Stimulated activated CD4-positive, alpha-beta T cell treated with anti-CD3 and anti-CD28 coated beads, Interleukin-2, amount 100 ng/mL, for 4 hours (primary cell): ENCODE data around the gene C12orf75.
"Not testable (repeated sequence)": the region's sequence is repeated elsewhere in the genome, so short reads cannot be mapped to it uniquely, and the experiment has no call there.

ENCODE experiments used
- DNase-seq: peaks from one replicate; pipeline ENCODE4 v3.0.0-alpha.2; 2020; ENCODE audit warnings: low read depth

The C12orf75 gene

DNA sequence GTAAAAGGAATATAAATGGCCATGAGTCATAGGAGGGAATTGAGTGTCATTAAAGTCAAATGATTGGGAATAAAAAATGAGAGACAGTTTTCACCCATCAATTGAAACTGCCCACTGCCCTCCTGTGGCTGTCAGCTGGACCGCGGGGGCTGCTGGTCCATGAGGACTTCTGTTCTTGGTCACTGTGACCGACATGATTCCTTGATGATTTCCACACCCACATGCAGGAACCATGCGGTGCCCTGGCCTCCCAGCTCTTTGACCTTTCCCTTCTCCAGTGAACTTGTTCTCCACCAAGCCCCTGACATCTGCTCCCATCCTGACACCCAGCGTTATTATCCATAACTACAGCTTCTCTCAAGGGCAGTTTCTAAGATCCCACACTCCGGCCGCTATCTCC lies 48.4 kb downstream of the C12orf75 start:
- DNase-seq = no peak

DNA sequence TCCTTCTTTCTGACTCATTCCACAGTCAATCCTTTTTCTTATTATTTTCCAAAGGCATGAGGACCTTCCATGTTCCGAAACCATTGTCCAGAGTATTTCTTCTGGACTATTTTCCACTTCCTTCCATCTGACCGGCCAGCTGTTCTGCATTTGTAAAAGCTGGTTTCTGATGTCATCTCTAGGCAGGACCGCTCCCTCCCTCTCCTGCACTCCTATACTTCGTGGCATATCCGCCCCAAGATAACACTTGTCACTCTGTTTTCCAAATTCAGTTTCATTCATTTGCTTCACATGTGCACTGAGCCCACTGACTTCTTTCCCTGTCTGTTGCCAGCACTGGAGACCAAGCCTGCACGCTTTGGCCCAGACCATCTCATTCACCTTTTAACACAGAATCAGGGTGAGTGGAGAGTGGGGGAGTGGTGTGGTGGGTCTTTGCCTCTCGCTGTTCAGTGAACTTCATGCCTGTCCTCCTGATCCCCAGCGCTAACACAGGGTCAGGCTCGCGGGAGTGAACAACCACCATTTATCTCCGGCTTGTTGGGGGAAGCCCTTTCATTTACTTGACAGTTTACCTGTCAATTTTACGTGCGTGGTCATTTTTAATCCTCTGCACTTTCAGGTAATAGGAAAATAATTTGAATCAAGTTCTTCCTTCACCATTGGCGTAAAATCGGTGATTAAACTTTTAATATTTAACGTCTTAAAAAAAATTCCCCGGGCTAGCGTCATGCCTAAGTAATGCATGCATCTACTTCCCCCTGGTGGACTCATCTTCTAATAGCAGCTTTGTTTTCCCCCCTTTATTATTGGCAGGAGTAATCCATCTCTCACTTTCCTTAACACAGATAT lies 52.5 kb downstream of the C12orf75 start:
- no peak for DNase-seq

DNA sequence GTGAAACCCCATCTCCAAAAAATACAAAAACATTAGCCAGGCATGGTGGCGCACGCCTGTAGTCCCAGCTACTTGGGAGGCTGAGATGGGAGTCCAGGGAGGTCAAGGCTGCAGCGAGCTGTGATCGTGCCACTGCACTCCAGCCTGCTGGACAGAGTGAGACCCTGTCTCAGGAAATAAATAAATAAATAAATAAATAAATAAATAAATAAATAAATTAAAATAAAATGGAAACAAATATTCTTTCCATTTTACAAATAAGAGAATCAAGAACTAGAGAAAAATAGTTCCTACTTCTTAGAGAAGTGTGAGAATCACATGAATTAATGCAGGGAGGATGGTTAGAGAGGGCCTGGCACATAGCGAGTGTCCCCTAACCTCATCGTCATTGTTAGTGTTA lies 53.7 kb downstream of the C12orf75 start:
- no peak for DNase-seq

DNA sequence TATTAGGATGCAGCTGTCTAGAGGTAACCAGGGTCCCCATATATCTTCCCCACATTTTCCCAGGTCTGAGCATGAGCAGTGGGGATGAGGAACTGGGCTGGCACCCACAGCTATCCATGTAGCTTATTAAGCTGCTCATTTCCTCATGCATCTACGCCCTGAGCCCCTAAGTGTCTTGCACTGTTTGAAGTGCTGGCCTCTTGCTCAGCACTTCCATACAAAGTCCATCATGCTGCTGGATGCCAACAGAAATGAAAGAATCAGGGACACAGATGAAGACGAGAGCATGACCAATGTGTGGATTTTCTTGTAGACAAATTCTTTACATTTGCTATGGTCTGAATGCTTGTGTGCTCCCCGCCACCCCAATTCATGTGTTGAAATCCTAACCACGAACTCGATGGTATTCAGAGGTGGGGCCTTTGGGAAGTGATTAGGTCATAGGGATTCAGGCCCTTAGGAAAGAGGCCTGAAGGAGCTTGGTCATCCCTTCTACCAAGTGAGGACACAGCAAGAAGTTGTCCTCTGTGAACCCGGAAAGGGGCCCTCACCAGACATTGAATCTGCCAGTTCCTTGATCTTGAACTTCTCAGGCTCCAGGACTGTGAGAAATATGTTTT lies 54.5 kb downstream of the C12orf75 start:
- DNase-seq = no peak

DNA sequence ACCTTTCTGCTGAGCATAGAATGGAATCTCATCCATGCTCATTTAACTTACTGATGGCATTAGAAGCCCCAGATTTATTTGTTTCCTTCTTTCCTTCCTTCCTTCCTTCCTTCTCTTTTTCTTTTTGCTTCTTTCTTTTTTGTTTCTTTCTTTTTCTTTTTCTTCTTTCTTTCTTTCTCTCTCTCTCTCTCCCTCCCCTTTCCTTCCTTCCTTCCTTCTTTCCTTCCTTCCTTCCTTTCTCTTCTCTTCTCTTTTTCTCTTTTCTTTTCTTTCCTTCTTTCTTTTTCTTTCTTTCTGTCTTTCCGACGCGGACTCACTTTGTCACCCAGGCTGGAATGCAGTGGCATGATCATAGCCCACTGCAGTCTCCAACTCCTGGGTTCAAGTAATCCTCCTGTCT lies 55.9 kb downstream of the C12orf75 start:
- no peak for DNase-seq

DNA sequence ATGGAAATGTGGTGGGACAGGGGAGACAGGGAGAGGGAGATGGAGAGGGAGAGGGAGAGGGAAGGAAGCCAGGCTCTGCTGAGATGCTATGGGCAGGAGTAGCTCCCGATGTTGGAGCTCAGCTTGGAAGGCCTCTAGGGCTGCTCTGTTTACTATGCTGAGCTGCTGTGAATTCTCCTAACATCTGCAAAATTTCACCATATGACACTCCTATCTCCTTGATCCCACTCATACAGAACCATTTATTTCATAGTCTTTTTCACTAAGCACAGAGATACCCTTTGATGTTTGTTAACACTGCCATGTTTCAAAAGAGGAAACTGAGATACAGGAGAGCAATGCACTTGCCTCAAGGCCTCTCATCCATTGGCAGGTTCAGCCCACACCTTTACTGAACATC lies 60.7 kb downstream of the C12orf75 start:
- DNase-seq = no peak

DNA sequence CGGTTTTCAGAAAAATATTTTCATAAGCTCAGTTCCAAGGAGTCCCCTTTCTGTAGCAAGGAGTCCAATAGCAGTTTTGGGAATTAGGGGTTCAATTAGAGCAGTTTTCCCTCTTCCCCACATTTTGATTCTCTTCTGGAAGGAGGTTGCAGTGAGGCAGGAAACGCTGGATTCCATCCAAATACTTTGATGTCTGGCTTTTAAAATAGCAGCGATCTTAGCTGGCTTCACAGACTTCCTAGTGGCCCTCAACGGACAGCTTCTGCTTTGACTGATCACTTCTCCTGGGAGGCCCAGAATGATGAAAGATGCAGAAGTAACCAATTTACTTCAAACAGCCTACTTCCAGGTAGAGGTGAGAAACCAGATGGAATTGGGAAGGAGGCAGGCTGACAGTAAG lies 63.1 kb downstream of the C12orf75 start:
- no peak for DNase-seq

DNA sequence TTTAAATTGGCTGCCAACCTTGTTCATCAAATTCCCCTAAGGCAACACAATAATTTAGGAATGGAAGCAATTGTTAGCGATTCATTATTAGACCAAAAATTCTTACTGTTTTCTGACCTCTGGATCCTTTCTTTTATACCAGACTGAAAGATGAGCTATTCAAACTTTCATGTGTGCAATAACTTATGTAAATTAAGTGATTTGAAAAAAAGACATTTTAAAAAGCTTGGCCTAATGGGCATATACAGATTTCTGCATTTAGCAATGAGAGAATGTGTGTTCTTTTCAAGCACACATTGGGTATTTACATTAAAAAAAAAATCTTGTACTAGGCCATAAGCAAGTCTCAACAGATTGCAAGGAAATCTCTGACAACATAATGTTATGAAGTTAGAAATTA lies 65.5 kb downstream of the C12orf75 start:
- DNase-seq = no peak

DNA sequence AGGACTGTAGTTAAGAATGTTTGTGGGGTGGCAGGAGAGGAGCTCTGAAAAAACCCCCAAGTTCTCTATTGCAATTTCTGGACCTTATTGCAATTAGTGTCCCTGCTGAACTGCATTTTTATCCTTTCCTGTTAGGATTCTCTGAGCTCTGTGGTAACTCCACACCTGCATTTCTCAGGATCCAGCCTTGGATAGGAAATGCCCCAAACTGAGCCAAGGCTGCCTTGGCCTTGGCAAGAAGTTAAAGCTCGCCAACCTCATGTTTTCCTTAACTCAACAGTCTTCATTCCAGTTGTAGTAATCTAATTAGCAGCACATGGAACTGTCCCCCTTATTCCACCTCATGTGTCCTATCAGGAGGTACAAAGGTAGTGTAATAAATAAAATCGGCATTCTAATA lies 66.5 kb downstream of the C12orf75 start:
- DNase-seq = no peak

DNA sequence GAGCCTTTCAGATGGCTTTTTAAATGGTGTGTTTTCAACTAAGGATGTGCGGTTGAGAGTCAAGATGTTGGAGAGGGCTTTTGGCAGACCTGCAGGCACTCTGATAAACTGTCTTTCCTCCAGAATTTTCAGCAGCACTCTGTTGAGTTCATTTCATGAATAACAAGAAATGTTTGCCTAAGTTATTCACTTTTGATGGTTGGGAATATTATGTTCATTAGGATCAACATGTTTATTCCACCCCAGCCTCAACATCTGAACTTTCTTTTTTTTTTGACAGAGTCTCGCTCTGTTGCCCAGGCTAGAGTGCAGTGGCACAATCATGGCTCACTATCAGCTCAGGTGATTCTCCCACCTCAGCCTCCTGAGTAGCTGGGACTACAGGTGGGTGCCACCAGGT lies 68.4 kb downstream of the C12orf75 start:
- no peak for DNase-seq

DNA sequence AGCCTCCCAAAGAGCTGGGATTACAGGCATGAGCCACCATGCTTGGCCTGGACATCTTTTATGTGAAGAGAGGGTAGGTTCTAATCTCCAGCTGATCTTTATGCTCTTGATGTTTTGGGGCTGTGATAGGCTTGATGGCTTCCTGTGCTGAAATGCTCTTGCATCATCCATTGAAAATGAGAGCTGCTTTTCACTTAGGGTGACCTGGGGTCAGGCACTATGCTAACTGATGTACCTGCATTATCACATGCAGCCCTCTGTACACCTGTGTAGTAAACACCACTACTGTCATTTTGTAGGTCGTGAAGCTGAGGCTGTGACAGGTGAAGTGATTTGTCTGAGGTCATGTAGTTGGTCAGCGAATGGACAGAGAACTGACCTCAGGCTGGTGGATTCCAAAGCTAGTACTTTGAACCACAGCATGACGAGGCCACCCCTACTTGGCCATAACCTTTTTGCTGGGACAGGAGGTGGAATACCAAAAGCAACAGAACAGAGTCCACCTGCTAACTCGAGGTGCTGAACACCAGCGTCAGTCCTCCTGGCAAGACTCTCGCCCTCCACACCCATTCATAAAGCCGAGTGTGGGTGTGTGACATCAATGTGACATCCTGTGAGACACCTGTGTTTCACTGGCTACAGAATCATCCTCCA lies 69.1 kb downstream of the C12orf75 start:
- no peak for DNase-seq

DNA sequence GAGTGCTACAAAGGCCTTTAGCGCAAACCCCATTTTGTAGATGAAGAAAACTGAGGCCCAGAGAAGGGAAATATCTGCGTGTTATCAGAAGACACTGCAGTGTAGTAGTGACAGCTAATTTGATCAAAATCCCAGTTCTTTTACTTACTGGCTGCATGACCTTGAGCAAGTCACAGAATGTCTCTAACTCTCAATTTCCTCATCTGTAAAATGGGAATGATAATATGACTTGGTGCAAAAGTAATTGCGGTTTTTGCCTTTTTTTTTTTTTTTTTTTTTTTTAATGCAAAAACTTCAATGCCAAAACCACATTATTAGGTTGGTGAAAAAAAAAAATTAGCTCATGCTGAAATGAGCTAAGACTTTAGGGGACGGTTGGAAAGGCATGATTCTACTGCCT lies 69.7 kb downstream of the C12orf75 start:
- DNase-seq = no peak

DNA sequence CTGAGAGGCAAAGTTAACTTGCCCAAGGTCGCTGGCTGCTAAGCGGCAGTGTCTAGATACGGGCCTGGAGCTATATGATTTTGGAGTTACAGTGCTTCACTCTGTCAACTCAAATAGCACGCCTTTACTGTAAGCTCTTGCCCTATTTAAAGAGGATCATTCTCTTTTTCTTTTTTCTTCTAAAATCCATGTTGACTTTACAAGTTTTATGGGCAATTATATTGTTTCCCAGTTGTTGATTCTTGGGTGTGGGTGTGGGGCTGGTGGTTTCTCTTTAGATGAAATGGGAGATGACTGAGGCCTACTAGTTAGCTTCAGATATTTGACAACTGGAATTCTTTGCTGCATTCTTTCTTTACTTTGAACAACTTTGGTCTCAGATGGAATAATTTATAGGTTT lies 70.7 kb downstream of the C12orf75 start:
- no peak for DNase-seq

DNA sequence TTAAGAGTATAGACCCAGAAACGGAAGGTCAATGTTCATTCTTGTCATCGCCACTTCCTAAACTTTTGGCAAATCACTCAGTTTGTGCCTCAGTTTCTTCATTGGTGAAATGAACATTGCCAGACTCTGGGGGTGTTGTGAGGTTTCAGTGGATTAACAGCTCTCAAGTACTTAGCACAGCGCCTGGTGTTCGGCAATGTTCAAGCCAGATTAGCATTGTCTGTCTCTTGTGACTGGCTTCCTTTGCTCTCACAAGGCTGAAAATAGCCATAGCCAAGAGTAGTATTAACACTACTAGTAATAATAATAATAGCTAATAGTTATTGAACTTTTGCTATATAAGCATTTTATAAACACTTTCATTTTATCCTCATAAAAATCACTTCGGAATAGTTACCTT lies 71.9 kb downstream of the C12orf75 start:
- DNase-seq = no peak

DNA sequence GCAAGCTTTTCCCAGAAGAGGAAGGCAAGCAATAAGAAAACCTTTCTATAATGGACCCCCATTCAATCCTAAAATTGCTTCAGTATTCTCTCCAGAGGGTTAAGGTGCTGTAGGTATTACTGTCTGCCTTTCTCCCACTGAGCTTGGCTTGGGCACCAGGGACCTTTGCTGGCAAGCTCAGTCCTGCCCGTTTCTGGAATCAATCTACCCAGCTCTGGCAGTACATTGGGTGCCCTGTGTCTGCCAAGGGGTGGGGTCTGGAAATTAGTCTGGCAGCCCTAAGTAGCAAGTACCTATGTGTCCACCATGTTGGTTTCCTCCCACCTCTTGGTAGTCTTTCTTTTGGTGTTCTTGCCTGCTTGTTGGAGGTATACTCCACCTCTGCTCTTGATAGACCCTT lies 72.6 kb downstream of the C12orf75 start:
- DNase-seq = no peak

DNA sequence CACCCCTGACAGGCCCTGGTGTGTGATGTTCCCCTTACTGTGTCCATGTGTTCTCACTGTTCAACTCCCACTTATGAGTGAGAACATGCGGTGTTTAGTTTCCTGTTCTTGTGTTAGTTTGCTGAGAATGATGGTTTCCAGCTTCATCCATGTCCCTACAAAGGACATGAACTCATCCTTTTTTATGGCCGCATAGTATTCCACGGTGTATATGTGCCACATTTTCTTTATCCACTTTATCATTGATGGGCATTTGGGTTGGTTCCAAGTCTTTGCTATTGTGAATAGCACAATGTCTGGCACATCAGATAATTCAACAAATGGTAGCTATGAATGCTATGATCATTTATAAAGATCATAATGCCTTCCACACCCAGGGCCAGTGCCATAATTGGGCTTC lies 73.6 kb downstream of the C12orf75 start:
- not testable (repeated sequence) for DNase-seq

DNA sequence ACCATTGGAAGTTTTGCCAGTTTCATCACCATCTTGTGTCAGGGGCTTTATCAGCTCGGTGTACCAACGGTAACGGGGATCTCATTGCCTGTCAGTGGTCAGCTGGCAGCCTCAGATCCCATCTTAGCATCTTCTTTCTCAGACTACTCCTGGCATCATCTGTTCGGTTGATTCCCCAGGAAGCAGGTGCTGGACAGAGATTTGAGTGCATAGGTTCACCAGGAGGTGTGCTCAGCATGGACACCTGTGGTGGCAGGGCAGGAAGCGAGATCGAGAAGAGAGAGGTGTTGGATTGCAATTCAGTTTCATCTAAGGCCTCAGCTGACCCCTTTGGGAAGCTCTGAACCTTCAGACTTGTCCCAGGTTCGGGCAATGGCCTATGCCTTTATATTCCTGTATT lies 76.0 kb downstream of the C12orf75 start:
- DNase-seq = no peak

DNA sequence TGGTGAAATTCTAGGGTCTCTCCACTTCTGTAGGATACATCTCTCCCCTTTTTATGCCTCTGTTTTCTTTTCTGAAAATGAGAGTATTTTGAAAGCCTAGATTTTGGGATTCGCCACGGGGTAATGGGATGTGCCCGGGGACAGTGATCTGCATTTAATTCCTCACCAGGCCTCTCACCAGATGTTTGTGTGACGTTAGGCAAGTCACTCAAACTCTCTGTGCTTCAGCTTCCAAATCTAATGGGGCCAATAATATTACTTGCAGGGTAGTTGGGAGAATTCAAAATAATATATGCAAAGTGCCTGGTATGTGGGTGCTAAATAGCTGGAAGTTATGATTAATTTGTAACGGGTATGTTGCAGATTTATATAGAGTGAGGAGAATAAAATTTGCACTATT lies 78.8 kb downstream of the C12orf75 start:
- DNase-seq = no peak

DNA sequence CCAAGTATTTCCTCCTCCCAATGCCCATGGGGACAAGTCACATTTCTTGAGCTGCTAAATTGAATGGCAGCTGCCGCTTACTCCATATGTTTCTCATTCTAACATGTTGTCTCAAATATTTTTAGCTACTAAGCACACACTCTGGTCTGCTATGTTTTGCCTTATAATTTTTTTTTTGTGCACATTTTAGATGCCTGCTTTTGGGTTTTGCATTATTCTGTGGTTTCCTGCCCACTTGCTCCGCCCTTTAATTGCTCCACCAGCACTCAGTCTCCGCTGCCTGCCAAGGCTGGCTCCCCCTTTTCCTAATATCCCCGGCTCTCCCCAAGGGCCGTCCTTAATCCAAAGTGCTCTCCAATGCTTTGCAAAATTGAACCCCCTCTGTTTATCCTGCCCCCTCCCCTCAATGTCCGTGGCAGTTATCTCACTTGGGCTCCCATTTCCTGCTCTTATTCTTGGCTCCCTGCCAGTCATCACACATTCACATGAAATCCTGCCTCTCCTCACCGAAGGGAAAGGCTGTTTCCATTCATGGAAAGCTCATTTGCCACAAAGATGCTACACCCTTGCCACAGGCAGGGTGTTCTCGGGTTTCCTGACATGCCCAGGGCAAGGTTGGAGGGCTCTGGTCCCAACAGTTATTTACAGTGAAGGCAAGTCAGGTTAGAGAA lies 79.4 kb downstream of the C12orf75 start:
- DNase-seq = no peak

DNA sequence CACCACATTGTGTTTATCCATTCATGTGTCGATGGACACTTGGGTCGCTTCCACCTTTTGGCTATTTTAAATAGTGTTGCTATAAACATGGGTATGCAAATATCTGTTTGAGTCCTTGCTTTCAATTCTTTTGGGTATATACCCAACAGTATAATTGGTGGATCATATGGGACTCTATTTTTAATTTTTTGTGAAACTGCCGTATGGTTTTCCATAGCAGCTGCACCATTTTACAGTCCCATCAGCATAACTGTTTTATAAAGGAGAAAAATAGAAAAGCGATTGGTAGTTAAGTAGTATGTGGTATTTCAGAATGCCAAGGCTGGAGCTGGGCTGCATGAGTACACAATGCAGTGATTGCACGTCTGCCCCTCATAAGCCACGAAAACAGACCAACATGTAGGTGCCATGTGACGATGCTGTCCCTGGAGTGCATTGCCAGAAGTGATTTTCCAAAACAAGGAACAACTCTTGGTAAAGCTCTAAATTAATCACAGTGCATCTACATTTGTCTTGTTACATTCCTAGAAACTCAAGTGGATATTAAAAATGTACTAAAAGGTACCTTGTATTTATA lies 83.5 kb downstream of the C12orf75 start:
- DNase-seq = no peak

DNA sequence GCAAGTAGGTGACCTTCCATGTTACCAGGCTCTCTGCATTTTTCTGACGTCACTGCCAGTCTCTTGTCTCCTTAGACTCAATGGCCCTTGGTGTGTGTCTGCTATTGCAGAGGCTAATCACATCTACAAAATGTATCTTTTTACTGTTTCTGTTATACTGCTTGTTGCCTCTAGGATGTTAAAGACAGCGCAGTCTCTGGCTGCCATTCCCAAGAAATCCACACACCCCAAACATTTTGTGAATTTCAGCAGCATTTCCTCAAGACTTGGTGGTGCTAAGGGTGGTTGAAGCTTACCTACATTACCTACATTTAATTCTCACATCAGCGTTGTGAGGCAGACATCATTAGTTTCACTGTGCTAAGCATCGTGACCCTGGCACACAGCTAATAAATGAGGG lies 87.2 kb downstream of the C12orf75 start:
- no peak for DNase-seq

DNA sequence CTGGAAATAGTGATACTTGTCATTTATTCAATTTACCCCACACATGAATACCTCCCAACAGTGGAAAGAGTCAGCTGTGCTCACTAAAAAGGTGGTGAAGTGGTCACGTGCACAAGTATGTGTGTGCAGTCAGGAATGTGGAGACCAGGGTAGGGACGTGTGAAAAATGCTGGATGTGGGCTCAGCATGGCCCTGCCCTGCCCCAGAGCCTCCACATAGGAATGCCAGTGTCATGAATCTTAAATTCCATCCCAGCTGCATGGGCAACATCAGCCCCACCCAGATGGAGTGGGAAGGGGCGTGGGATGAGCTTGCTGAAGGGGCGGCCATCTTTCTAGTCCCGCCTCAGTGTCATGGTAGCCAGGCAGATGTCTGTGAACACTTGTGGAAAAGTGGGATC lies 87.7 kb downstream of the C12orf75 start:
- no peak for DNase-seq
